ENCODE measurements around the gene CWC22.
"Not testable (repeated sequence)": the region's sequence is repeated elsewhere in the genome, so short reads cannot be mapped to it uniquely, and the experiment has no call there.

CWC22 gene

DNA sequence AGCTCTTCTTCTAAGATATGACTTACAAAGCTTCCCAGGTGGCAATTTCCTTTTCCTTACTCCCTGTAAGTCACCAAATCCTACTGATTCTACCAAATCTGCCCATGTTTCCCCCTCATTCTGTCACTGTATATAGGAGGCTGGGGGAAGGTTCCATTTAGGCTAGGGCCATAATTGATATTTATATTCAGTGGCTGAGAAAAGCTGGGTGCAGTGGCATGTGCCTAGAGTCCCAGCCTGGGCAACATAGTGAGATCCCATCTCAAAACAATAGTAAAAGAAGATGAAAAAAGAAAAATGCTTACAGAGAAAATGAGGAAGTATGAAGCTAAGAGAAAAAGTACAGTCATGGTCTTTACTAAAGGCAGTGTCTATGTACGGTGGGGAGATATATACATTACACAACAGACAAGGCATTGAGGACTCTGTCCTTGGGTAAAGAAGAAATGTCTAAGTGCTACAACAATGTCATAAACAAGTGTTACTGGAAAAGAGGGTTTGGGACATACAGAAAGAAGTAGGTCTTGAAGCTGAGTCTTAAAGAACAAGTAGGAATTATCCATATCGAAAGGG lies 4.8 kb downstream of the CWC22 start:
- no peak for DNase-seq

- no peak for DNase-seq
These were observed 5.4 kb downstream of the CWC22 start for GRCh38 chr2:180001726-180002125.

DNA sequence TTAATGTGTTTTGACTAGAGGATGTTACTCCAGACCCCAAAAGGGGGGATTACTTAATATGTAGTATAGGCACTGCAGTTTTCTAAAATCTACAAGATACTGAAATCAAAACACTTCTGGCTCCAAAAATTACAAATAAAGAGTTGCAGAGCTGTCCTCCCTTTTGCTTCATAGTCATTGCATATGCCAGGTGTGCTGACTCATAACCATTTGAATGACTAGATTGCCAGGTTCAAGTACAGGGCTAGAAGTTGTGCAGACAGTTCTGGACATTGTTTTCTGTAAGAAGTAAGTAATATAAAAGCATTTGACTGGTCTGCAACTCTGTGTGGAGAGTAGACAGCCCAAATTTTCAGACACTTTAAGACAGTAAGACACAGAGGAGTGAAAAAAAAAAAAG lies 6.7 kb downstream of the CWC22 start:
- no peak for DNase-seq

DNA sequence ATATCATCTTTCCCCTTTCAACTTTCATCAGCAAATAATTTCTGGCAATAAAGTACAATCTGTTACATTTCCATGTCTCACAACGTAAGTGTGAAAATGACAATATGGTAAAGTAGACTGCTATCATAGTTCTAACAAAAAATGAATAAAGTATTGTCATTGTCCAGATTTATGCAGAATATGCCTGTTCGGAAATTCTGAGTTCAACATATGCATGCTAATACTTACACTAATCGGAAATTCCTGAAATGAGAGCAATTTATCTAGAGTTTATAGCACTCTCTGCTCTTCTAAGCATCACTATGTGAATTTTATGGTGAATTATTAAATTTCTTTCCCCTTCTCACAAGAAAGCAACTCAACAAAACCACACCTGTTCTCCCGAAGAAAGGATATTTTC lies 8.1 kb downstream of the CWC22 start:
- DNase-seq: no peak

GRCh38 chr2:179995741-179996515 lies 11.2 kb downstream of the CWC22 start:
- no peak for DNase-seq

DNA sequence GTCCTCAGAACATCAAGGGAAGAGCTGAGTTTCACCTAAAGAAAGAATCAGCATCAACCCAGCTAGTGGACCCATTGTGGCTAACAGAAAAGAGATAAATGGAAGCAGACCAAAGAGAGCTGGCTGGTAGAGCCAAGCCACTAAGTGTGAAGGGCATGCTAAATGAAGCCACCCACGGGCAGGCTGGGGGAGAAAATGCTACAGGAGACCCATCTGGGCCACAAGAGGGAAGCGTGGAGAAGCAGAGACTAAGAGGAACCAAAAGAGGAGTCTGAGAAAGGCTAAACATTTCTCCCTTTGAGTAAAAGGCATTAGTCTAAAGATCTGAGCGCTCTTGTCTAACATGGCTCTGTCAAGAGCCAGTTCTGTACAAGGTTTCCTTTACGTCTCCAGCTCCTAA lies 15.8 kb downstream of the CWC22 start:
- no peak for DNase-seq

- DNase-seq: no peak
These were observed 16.3 kb downstream of the CWC22 start for GRCh38 chr2:179990676-179991317.

DNA sequence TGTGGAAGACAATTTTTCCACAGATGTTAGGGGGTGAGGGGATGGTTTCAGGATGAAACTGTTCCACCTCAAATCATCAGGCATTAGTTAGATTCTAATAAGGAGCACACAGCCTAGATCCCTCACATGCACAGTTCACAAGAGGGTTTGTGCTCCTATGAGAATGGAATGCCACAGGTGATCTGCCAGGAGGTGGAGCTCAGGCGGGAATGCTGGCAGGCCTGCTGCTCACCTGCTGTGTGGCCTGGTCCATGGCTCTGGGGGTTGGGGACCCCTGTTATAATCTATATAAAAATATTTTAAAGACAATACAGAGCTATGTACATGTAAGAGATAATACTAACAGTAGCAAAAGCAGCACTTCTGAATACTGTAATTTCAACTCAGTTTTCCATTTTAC lies 19.2 kb downstream of the CWC22 start:
- no peak for DNase-seq

GRCh38 chr2:179985163-179985820 lies 21.8 kb downstream of the CWC22 start:
- no peak for DNase-seq

- no peak for DNase-seq
These were observed 23.7 kb downstream of the CWC22 start for GRCh38 chr2:179983250-179983932.

DNA sequence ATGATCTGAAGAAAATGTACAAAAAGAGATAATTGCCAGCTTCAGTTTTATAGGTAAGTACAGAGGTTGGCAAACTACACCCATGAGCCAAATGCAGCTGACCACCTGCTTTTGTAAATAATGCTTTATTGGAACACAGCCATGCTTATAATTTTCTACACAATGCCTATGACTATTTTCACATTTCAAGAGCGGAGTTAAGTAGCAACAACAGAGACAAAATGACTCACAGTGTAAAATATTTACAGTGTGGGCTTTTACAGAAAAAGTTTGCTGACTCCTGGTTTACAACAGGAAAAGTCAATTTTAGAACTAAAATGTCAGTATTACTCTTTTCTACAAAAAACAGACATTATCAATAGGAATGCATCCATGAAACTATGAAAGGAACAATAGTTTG lies 26.0 kb downstream of the CWC22 start:
- DNase-seq: no peak

GRCh38 chr2:179974761-179975160 lies 32.3 kb downstream of the CWC22 start:
- no peak for DNase-seq

GRCh38 chr2:179966778-179967394 lies 40.2 kb downstream of the CWC22 start:
- no peak for DNase-seq

DNA sequence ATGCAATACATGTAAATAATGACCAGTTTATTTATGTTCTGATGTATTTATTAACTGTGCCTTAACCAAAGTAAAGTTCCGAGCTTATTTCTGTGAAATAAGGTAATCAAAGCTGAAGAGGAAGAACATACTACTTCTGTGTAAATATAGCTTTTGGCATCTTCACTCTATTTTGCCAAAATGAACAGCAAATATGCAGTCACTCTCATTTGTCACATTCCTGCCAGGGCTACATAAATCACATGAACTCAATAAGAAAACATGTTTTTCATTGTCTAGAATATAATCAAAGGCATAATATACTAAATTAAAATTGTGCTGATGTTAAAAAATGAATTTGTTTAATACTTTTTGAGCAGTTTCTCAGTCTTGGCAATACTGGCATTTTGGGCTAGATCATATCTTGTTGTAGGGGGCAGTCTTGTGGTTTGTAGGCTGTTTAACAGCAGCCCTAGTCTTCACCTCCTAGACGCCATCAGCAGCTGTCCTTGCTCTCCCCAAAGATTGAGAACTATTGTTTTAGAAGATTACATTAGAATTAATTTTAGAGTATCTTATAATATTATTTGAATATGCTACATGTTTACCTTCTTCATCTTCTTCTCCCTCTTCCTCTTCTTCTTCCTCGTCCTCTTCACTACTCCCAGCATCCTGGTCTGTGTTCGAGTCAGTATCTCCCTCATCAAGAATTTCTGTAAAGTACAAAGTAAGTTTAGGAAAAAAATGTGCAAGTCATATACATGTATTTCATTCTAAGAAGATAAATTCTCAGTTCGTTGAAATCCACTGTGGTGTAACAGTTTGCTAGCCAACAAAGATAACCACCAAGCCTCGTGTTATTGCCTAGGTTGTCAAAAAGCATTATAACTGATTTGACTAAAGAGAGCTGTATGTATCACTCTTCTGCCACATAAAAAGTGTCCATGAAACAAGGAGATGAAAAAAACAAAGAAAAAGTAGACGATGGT lies 41.5 kb downstream of the CWC22 start:
- DNase-seq: no peak

GRCh38 chr2:179963626-179964025 lies 43.5 kb downstream of the CWC22 start:
- no peak for DNase-seq

DNA sequence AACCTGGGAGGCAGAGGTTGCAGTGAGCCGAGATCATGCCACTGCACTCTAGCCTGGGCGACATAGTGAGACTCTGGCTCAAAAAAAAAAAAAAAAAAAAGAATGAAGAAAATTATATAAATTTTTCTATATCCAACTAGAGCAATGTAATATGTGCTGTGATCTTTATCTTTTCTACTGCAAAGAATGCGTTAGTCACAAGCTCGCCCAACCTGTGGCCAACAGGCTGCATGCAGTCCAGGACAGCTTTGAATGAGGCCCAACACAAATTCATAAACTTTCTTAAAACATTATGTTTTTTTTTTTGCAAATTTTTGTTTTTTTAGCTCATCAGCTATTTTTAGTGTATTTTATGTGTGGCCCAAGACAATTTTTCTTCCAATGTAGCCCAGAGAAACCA lies 48.8 kb downstream of the CWC22 start:
- DNase-seq: not testable (repeated sequence)

GRCh38 chr2:179954026-179954425 lies 53.1 kb downstream of the CWC22 start:
- no peak for DNase-seq

GRCh38 chr2:179953359-179953758 lies 53.7 kb downstream of the CWC22 start:
- no peak for DNase-seq

- no peak for DNase-seq
These were observed 54.4 kb downstream of the CWC22 start for GRCh38 chr2:179952658-179953057.

GRCh38 chr2:179951680-179952079 lies 55.4 kb downstream of the CWC22 start:
- no peak for DNase-seq

- DNase-seq: no peak
These were observed 56.7 kb downstream of the CWC22 start for GRCh38 chr2:179950391-179950790.
